ENCODE results near the gene CCDC81. TPM values are rescaled to one million over a fixed set of nuclear protein-coding genes. Genes with fewer than 3 reads are reported as not detected.
A peak's percentile ranks its signal among the peaks of the same experiment; 100 is the strongest.
"Not testable (repeated sequence)": the region's sequence is repeated elsewhere in the genome, so short reads cannot be mapped to it uniquely, and the experiment has no call there.

Gene CCDC81
- under 0.01 and 0.40 TPM in 2 replicates for total RNA-seq

GRCh38 chr11:86374586-86374985, at the start of gene CCDC81:
TSS of gene CCDC81 (plus strand) at chr11:86374887. CDS start at chr11:86375164, 277 bp downstream.
- DNase-seq (ENCODE audit: low read depth in 2 of 2) = peak; percentile 9 to 35

- no peak for DNase-seq (ENCODE audit: low read depth in 2 of 2)
These were observed 39.4 kb upstream of the CCDC81 start for GRCh38 chr11:86335131-86335767.

- DNase-seq (ENCODE audit: low read depth in 2 of 2) = no peak
These were observed 37.5 kb upstream of the CCDC81 start for GRCh38 chr11:86337227-86337626.

DNA sequence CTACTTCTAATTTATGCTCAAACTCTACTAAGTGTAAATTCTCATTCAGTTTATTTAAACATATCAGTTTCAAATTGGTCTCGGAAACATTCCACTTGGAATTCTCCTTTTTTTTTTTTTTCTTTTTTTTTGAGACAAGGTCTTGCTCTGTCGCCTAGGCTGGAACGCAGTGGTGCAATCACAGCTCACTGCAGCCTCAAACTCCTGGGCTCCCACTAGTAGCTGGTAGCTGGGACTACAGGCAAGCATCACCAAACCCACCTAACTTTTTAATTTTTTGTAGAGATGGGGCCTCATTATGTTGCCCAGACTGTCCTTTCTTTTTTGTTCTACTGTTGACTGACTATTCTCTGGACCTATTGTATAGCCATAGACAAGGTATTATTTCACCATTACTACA, 33.3 kb upstream of the CCDC81 start:
- DNase-seq (ENCODE audit: low read depth in 2 of 2) = peak in 1 of 2 donors; percentile 5

GRCh38 chr11:86346513-86346912, 28.2 kb upstream of the CCDC81 start:
- DNase-seq (ENCODE audit: low read depth in 2 of 2) = no peak

GRCh38 chr11:86355256-86355655, 19.4 kb upstream of the CCDC81 start:
- DNase-seq (ENCODE audit: low read depth in 2 of 2) = no peak

GRCh38 chr11:86357412-86357811, 17.3 kb upstream of the CCDC81 start:
- DNase-seq (ENCODE audit: low read depth in 2 of 2) = not testable (repeated sequence)

- no peak for DNase-seq (ENCODE audit: low read depth in 2 of 2)
These were observed 16.0 kb upstream of the CCDC81 start for GRCh38 chr11:86358720-86359119.

- DNase-seq (ENCODE audit: low read depth in 2 of 2) = peak; percentile 30 to 66
These were observed 13.8 kb upstream of the CCDC81 start for GRCh38 chr11:86360775-86361395.

DNA sequence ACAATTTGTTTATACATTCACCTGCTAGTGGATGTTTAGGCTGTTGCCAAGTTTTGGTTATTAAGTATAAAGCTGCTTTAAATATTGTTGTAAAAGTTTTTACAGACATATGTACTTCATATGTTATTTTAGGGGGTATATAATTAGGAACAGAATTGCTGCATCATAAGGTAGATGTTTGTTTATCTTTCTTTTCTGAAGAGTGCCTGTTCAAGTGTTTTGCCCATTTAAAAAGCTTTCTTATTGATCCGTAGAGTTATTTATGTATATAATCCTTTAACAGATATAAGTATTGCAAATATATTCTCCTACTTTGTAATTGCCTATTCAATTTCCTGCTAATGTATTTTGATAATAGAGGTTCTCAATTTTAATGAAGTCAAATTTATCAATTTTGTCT, 11.3 kb upstream of the CCDC81 start:
- DNase-seq (ENCODE audit: low read depth in 2 of 2) = no peak

- no peak for DNase-seq (ENCODE audit: low read depth in 2 of 2)
These were observed 9.1 kb upstream of the CCDC81 start for GRCh38 chr11:86365546-86365945.

- no peak for DNase-seq (ENCODE audit: low read depth in 2 of 2)
These were observed 5.0 kb upstream of the CCDC81 start for GRCh38 chr11:86369668-86370067.

- no peak for DNase-seq (ENCODE audit: low read depth in 2 of 2)
These were observed 4.5 kb upstream of the CCDC81 start for GRCh38 chr11:86370171-86370570.

DNA sequence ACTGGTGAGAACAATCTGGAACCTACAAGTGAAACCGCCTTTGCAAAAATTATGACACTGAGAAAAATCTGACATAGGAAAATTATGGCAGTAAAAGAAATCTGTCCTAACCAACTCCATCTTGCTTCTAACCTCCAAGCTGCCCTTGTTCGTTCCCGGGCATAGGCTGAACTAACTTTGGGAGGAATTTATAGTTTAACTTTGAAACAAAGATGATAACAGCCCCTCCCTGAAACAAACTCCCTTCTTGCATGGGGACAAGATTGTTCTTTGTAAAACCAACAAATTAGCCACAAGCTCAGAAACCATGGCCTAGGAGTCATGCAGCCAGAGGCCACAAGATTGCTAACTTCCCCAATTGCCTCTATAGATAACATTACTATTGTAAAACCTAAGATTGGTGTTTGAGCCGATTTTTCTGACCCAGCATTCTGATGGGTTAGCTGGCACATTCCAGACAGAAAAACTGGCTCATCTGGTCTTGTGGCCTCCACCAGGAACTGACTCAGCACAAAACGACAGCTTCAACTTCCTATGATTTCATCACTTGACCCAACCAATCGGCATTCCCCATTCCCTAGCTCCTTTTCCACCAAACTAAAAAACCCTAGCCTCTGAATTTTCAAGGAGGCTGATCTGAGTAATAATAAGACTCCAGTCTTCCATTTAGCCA, 3.6 kb upstream of the CCDC81 start:
- peak; percentile 43 to 77 for DNase-seq (ENCODE audit: low read depth in 2 of 2)

- no peak for DNase-seq (ENCODE audit: low read depth in 2 of 2)
These were observed 2.6 kb upstream of the CCDC81 start for GRCh38 chr11:86372041-86372440.

DNA sequence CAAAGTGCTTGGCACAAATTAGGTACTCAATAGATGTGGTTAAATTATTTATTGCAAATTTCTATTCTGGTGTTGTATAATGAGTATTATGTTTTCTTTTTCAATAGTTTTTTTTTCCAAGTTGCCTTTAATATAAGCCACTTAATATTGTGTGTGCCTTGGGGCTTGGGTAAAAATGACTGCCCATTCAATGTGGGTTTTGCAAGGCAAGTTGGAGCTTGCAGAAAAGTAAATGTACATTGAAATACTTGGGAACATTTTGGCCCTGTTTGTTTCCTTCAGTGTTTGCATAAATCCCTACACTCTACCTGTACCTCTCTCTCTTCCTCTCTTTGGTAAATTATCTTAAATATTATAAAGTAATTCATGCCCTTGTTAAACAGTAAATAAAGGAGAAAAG, 2.1 kb upstream of the CCDC81 start:
- DNase-seq (ENCODE audit: low read depth in 2 of 2) = no peak

GRCh38 chr11:86374069-86374468, 618 bp upstream of the CCDC81 start:
- DNase-seq (ENCODE audit: low read depth in 2 of 2) = peak; percentile 10 to 54

GRCh38 chr11:86377972-86378371, 3.3 kb downstream of the CCDC81 start:
- DNase-seq (ENCODE audit: low read depth in 2 of 2) = no peak

GRCh38 chr11:86380295-86381059, 5.8 kb downstream of the CCDC81 start:
- DNase-seq (ENCODE audit: low read depth in 2 of 2) = peak; percentile 20 to 28

DNA sequence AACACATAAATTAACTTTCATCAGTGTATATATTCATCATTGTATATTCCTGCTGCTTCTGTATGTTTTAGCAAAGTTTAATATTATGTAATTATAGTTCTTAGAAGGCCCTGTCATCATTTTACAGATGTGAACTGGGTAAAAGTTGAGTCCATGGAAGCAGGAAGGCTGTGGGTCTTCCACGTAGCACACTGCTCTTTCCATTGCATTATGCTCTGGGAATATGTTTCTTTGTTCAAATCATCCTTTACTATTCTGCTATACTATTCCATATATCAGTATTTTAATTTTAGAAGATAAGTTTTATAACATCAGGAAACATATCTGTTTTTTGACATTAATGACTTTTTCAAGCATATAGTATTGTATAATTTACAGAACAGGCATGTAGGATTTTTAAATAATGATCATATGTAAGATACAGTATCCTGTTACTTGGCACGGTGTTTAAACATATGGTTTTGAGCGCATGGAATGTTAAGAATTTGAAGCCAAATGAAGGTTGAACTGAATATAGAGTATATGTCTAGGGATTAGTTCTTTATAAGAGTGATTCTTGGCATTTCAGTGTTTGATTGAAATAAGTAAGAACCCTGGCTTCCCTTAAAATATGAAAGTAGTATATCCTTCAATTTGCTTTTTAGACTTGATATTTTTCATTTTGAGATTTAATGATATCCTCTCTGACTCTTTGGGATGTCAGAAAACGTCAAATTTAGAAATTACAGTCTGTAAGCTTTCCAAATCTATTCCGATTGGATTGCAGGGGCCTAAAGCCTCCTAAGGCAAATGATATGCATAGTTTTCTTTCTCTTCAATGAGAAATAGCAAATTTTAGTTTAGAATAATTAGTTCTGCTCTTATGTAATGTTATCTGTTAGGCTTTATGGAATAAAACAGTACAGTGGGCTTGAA, 8.6 kb downstream of the CCDC81 start:
- no peak for DNase-seq (ENCODE audit: low read depth in 2 of 2)

GRCh38 chr11:86386283-86386682, 11.6 kb downstream of the CCDC81 start:
- no peak for DNase-seq (ENCODE audit: low read depth in 2 of 2)
